Neural crest cell (in vitro differentiated cells): ENCODE results near the gene WWP2. TPM values are rescaled to one million over a fixed set of nuclear protein-coding genes. Genes with fewer than 3 reads are reported as not detected.

Experiments used
- DNase-seq: peaks from one replicate; pipeline ENCODE4 v3.0.0; 2021; ENCODE audit warnings: low read depth, mixed read lengths, low spot score
- H3K27ac Mint-ChIP-seq: one replicate; pipeline ENCODE4 v1.8.0; 2021; ENCODE audit warnings: mild to moderate bottlenecking, mixed read lengths; ENCODE audit not compliant: unreplicated experiment
- H3K27me3 Mint-ChIP-seq: 2 replicates; pipeline ENCODE4 v1.8.0; 2021; ENCODE audit warnings: low read depth, mild to moderate bottlenecking, mixed read lengths
- H3K36me3 Mint-ChIP-seq: 2 replicates; pipeline ENCODE4 v1.8.0; 2021; ENCODE audit warnings: low read depth, mild to moderate bottlenecking, mixed read lengths
- H3K4me1 Mint-ChIP-seq: 2 replicates; pipeline ENCODE4 v1.8.0; 2021; ENCODE audit warnings: mixed read lengths
- H3K4me3 Mint-ChIP-seq: one replicate; pipeline ENCODE4 v1.8.0; 2021; ENCODE audit warnings: mild to moderate bottlenecking, mixed read lengths
- H3K9me3 Mint-ChIP-seq: 2 replicates; pipeline ENCODE4 v1.8.0; 2021; ENCODE audit warnings: mixed read lengths
- total RNA-seq: library from RNA; stranded (reverse); gene quantifications from 2 replicates; pipeline ENCODE4 v1.2.1, GENCODE V29; 2021
- TF ChIP-seq, protein P1 (sequence below): fragments of 200-600 bp; sonication (generic); conservative IDR thresholded peaks from 2 replicates; pipeline ENCODE4 v1.5.0; 2021; ENCODE audit warnings: antibody characterized with exemption, mild to moderate bottlenecking

WWP2 gene
- total RNA-seq, 1 donor from 2014 or later, result 48.7 TPM

DNA sequence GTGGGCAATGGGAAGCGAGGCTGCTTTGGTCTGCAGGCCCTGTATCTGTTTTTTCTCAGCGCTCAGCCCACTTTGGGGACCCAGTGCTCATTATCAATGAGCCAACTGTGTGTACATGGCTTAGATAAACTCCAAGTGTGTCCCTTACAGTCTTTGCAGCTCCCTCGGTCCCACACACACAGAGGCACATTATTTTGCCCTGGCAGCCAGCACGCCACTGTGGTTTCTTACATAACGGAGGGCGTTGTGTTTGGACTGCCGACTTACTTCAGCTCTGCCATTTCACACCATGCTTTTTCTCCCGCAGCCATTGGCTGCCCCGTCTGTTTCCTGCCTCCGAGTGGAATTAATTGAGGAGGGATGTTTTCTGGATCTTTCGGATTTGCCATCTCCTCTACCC, 132.5 kb downstream of the WWP2 start:
- DNase-seq, result peak; percentile 13
- Mint-ChIP-seq H3K36me3 (peaks cover 8% of the 10 kb centered on the region), H3K27ac (peak overlapping the region; percentile 54), H3K4me3 (peak overlapping the region; percentile 31), H3K9me3 (peaks cover under 1% of the 10 kb centered on the region), H3K4me1 (peaks cover 45% of the 10 kb centered on the region), H3K27me3 (no peaks in the 10 kb centered on the region)
- TF ChIP-seq, protein P1, sequence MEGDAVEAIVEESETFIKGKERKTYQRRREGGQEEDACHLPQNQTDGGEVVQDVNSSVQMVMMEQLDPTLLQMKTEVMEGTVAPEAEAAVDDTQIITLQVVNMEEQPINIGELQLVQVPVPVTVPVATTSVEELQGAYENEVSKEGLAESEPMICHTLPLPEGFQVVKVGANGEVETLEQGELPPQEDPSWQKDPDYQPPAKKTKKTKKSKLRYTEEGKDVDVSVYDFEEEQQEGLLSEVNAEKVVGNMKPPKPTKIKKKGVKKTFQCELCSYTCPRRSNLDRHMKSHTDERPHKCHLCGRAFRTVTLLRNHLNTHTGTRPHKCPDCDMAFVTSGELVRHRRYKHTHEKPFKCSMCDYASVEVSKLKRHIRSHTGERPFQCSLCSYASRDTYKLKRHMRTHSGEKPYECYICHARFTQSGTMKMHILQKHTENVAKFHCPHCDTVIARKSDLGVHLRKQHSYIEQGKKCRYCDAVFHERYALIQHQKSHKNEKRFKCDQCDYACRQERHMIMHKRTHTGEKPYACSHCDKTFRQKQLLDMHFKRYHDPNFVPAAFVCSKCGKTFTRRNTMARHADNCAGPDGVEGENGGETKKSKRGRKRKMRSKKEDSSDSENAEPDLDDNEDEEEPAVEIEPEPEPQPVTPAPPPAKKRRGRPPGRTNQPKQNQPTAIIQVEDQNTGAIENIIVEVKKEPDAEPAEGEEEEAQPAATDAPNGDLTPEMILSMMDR, result no peak

DNA sequence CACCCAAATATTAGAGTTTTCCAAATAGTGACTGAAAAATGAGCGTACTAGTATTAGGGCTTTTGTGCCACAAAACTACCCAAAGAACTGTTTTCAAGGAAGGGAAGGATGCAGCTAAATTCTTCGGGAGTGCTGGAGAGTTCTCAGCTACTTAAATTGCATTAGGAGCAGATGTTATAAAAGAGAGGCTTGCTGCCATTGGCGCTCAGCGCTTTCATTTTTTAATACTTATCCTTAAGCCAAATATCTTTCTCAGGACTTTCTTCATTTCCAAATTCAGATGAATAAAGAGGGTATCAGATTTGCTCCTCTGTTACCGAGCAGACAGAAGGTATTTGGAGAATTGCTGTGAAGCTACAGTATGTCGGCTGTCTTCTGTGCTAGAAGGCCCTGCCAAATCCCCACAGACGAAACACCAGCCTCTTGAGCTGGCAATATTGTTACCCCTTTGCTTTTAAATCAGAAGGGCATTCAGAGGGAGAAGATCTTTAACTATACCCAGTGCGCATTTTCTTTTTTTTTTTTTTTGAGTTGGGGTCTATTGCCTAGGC, 141.8 kb downstream of the WWP2 start:
- Mint-ChIP-seq H3K27me3 (no peaks in the 10 kb centered on the region), H3K4me1 (peaks cover 6% of the 10 kb centered on the region), H3K4me3 (no peak overlapping the region), H3K9me3 (no peaks in the 10 kb centered on the region), H3K27ac (no peak overlapping the region), H3K36me3 (no peaks in the 10 kb centered on the region)
- DNase-seq, result no peak
- TF ChIP-seq, protein P1, result no peak

DNA sequence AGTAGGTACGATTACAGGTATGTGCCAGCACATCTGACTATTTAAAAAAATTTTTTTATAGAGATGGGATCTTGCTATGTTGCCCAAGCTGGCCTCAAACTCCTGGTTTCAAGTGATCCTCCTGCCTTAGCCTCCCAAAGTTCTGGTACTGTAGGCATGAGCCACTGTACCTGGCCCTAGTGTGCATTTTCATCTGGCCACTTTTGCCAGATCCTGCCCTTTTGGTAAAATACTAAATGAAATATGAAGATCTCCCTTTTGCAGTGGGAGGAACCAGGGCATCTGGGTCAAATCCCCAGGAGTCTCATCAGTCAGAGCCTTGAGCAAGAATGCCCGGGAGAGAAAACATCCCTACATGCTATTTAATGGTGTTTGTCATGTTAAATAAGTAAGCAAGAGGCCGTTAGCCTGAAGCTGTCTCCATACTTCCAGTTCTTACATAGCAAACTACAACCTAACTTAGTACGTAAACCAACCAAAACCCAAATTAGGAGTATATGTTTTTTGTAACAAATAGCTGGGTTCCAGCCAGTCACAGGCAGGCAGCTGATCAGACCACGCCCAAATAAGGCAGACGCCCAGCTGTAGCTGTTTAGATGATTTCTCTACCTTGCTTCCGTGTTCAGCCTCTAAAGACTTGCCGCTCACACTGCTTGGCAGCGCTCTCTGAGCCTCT, 142.5 kb downstream of the WWP2 start:
- TF ChIP-seq, protein P1, result no peak
- Mint-ChIP-seq H3K27me3 (no peaks in the 10 kb centered on the region), H3K27ac (no peak overlapping the region), H3K4me1 (peaks cover 6% of the 10 kb centered on the region), H3K4me3 (no peak overlapping the region), H3K36me3 (no peaks in the 10 kb centered on the region), H3K9me3 (no peaks in the 10 kb centered on the region)
- no peak for DNase-seq

DNA sequence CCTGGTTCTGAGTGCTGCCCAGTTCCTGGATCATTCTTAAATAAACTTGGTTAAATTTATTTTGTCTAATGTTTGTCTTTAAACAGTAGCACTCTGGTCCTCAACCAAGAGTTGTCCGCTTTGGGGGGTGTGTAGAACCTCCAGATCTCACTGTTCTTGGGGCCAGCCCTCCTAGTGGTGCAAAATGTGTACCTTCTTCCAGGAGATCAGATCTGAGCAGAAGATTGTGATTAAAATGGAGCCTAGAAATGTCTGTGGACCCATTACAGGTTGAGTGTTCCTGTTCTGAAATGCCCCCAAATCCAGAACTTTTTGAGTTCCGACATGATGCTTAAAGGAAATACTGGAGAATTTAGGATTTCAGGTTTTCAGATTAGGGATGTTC, 143.0 kb downstream of the WWP2 start:
- Mint-ChIP-seq H3K9me3 (no peaks in the 10 kb centered on the region), H3K27ac (no peak overlapping the region), H3K4me3 (no peak overlapping the region), H3K27me3 (no peaks in the 10 kb centered on the region), H3K36me3 (no peaks in the 10 kb centered on the region), H3K4me1 (peaks cover 6% of the 10 kb centered on the region)
- no peak for DNase-seq
- TF ChIP-seq, protein P1, result no peak

DNA sequence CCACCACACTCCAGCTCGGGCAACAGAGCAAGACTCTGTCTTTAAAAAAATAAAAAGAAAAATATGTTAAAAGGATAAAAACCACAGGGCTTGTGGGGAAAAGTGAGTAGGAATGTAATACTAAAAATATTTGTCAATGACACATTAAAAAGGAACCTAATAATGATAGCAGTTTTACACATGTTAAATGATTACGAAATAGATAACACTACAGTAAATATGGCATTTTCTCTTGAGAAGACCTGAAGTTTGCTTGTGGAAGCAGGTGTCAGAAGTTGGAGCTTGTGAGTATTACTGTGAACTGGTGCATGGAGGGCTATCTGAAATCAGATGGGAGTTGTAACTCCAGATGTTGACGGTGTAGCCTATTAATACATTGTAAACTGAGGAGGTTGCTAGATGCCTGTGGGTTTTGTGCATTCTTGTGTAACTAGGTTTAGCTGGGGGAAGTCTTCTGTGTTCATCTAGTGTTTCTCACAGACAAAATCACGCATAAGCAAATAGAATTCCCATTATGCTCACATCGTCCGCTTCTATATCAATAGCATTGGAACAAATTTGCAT, 144.8 kb downstream of the WWP2 start:
- H3K9me3 Mint-ChIP-seq, result no peaks in the 10 kb centered on the region
- H3K27me3 Mint-ChIP-seq, result no peaks in the 10 kb centered on the region
- H3K4me1 Mint-ChIP-seq, result peaks cover 6% of the 10 kb centered on the region
- peak overlapping the region; percentile 31 for H3K27ac Mint-ChIP-seq
- no peak overlapping the region for H3K4me3 Mint-ChIP-seq
- TF ChIP-seq, protein P1, result no peak
- peaks cover 3% of the 10 kb centered on the region for H3K36me3 Mint-ChIP-seq
- no peak for DNase-seq
